22Rv1 (cell line): Measurements from ENCODE around the gene CLIP2.

Experiments
- H3K27ac ChIP-seq: fragments of 450-650 bp; 2 replicates; pipeline ENCODE4 v1.5.1; 2017
- CTCF ChIP-seq: fragments of 450-650 bp; IDR thresholded peaks from 2 replicates; pipeline ENCODE4 v1.5.1; 2017; ENCODE audit warnings: mild to moderate bottlenecking
- ZFX ChIP-seq: fragments of 450-650 bp; IDR thresholded peaks from 2 replicates; pipeline ENCODE4 v1.6.1; 2017; ENCODE audit warnings: antibody characterized with exemption, borderline replicate concordance

CLIP2 gene

GRCh38 chr7:74253835-74254128 lies 35.4 kb upstream of the CLIP2 start:
- TF ChIP-seq CTCF, result no peak
- TF ChIP-seq ZFX, result no peak
- H3K27ac ChIP-seq, result peak overlapping the region; percentile 92

- TF ChIP-seq ZFX, result no peak
- no peak for TF ChIP-seq CTCF
- peak within 1 kb of the TSS; percentile 92 for H3K27ac ChIP-seq
Observed at GRCh38 chr7:74254129-74254857, 34.9 kb upstream of the CLIP2 start, which contains the start of gene RFC2. TSS of gene RFC2 (minus strand) at chr7:74254399. CDS start at chr7:74254383, 16 bp downstream.

GRCh38 chr7:74254858-74255379 lies 34.3 kb upstream of the CLIP2 start:
- H3K27ac ChIP-seq, result peak overlapping the region; percentile 92
- TF ChIP-seq CTCF, result no peak

GRCh38 chr7:74255461-74255860 lies 33.7 kb upstream of the CLIP2 start:
- peak overlapping the region; percentile 92 for H3K27ac ChIP-seq

GRCh38 chr7:74256491-74257408 lies 32.5 kb upstream of the CLIP2 start:
- peak overlapping the region; percentile 92; the same call in 1 of the 2 replicates for H3K27ac ChIP-seq
- TF ChIP-seq CTCF (no peak), ZFX (no peak)

GRCh38 chr7:74258639-74259038 lies 30.6 kb upstream of the CLIP2 start:
- H3K27ac ChIP-seq, result peak overlapping the region; percentile 27
- no peak for TF ChIP-seq CTCF
- TF ChIP-seq ZFX, result no peak

- TF ChIP-seq ZFX (no peak), CTCF (no peak)
- no peak overlapping the region for H3K27ac ChIP-seq
Observed at GRCh38 chr7:74262639-74263398, 26.4 kb upstream of the CLIP2 start.
